Stimulated activated CD4-positive, alpha-beta T cell treated with anti-CD3 and anti-CD28 coated beads, Interleukin-4, amount 100 ng/mL, for 48 hours (primary cell): ENCODE measurements around the gene APPL1.
"Not testable (repeated sequence)": the region's sequence is repeated elsewhere in the genome, so short reads cannot be mapped to it uniquely, and the experiment has no call there.

Source experiments
- DNase-seq, 2 donors: peaks; one replicate each; pipeline ENCODE4 v3.0.0-alpha.2; 2020; ENCODE audit warnings: low read depth in 2 of 2

Gene APPL1

GRCh38 chr3:57274845-57275244 is 47.3 kb downstream of the APPL1 start:
- no peak for DNase-seq

- no peak for DNase-seq
Observed at GRCh38 chr3:57275393-57275792, 47.9 kb downstream of the APPL1 start.

GRCh38 chr3:57278237-57278636 is 50.7 kb downstream of the APPL1 start:
- no peak for DNase-seq

- DNase-seq: no peak
Observed at GRCh38 chr3:57279685-57280084, 52.2 kb downstream of the APPL1 start.

- DNase-seq: no peak
Observed at GRCh38 chr3:57281715-57282114, 54.2 kb downstream of the APPL1 start.

- DNase-seq: no peak
Observed at GRCh38 chr3:57283334-57283733, 55.8 kb downstream of the APPL1 start.

DNA sequence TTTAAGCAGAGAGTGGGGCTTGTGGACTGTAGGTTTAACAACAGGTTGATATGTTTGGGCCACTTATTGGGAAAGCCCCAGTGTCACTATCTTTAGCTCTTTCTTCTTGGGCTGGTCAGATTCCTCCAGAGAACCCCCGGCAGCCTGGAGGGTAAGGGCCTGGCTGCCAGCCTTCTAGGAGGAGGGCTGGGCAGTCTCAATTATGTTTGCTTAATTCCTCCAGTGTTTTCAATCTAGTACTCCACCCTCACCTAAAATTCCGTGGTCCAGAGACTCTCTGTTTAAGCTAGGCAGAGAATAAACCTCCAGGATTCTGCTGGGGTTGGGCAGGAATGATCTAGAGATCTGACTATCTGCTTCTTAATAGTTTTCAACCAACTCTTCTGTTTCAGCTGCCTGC is 59.7 kb downstream of the APPL1 start:
- DNase-seq: no peak

GRCh38 chr3:57288403-57288802 is 60.9 kb downstream of the APPL1 start:
- DNase-seq: no peak

DNA sequence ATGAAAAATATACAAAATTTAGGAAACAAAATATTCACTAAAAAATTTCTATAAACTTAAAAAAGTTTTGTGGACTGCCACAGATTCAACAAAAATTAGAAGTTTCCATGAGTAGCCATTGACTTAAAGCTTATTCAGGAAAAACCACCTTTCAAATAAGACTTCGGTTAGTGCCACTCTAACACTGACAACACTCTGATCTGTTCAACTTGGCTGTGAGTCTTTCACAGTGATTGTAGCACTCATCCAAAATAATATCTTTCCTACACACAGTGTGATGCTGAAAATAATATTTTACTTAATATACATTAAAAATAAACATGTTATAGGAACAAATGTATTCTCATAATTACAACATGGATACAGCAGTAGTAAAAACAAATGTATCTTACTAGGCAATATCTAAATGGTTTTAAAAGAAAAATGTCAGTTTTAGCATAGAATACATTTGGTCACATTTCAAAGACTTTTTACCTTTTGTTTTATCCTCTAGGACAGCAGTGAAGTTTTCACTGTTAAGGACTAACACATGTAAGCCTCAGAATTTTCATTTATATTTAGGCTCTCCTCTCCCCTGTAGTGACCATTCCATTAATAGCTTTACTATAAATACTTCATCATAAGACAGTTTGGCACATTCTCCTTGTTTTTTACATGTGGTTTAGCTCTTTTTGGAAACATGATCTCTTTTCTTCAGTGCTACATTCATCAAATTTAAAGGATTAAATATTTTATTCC is 64.8 kb downstream of the APPL1 start, which contains the start of gene ASB14:
ASB14 (minus strand) TSS at position 527 of the 738 bp plus-strand sequence. CDS start 652 bp downstream, outside the sequence.
- DNase-seq: no peak

DNA sequence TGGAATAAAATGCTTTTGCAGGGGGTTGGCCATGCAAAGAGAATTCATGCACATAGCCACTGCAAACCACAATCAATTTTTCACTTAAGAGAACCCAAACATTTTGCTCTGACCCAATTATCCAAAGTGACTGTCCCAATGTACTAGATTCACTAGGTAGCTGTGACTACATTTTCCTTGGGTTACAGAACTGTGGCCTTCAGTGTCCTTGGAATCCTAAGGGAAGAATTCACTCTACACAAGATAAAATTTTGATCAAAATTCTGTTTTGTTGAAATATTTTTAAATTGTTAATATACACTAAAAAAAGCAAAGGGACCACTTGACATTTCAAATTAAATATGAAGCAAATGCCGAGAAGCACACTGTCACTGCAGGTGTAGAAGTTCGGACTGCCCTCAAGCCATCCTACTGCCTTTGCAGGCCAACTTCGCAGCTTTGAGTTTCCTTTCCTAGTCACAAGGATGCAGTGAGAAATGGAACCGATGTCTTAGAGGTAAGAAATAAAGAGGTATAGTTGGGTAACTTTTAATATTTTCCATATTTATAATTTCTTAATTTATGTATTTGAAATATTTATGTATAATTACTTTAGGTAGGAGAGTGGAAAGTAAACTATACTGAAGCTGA is 65.5 kb downstream of the APPL1 start:
- no peak for DNase-seq

DNA sequence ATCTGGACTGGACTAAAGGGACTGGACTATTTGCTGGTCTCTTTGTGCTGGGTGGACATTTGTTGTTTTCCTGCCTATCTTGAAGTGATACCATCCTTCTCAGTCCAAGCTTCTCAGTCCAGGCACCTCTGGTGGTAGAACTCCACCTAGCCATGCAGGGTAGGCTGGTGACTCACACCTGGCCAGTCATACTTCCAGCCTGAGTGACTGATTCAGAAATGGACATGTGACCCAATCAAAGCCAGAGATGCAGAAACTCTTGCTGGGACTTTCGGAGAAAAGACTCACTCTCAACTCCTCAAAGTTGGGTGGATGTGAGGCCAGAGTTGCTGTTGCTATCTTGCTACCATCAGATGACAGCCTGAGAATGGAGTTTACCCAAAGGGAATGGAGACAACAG is 70.5 kb downstream of the APPL1 start:
- DNase-seq: no peak

DNA sequence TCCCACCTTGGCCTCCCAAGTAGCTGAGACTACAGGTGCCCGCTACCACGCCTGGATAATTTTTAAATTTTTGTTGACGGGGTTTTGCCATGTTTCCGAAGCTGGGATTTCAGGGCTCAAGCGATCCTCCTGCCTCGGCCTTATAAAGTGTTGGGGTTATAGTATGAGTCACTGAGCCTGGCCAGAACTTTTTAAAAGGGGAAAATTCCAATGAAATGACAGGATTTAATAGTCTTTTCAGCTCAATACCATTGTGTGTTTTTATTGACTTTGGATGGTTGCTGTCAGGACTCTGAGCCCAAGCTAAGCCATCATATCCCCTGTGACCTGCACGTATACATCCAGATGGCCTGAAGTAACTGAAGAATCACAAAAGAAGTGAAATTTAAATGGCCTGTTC is 76.0 kb downstream of the APPL1 start:
- not testable (repeated sequence) for DNase-seq

DNA sequence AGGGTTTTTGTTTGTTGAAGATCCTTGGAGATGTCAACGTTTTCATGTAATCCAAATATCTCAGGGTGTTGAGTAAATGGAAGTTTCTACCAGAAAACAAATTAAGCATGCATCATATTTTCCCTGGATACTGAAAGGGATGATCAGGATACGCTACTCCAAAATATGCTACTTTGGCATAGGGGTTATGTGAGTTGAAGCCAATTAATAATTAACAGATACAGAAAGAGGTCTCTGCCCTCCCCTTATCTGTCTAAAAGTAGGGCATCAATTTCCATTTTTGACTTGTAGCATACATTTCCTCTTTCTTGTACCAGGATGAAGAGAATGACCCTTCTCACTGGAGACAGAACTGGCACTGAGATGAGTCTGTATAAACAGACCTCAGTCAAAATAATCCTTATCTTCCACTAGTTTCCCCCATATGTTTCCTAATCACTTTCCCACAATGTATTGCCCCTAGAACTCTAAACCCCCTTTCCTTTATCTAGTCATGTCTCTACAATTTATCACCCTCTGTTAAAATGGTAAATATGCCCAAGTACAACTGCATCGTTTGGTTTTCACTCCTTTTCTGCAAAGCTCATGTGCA is 82.3 kb downstream of the APPL1 start:
- no peak for DNase-seq

DNA sequence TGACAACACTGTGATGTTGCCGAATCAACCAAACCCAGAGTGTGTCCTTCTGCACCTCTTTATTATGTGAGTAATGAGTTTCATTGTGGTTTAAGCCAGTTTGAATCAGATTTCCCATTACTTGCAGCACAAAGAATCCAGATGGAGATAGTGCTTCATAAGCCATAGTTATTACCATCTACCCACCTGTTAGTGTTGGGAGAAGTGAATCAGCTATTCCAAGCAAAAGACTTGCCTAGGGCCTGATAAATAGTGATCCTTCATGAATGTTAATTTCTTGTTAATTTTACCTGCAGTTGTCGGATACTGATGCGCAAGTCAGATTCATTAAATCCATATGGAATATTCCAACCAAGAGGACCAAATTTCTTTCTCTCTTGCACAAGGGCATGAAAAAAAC is 86.7 kb downstream of the APPL1 start:
- no peak for DNase-seq
